Astrocyte (in vitro differentiated cells and primary cell): ENCODE measurements around the gene TRIB2. TPM values are rescaled to one million over a fixed set of nuclear protein-coding genes. Genes with fewer than 3 reads are reported as not detected.

Experiments used
- DNase-seq: peaks from one replicate; pipeline ENCODE4 v3.0.0-alpha.2; 2010; ENCODE audit warnings: low read depth
- FAIRE-seq: peaks from 2 replicates; lab custom pipeline; 2011; peaks lifted over from hg19 to GRCh38; lab: Jason Lieb, UNC
- H2AFZ ChIP-seq: 2 replicates; pipeline ENCODE4 v1.6.0; 2012; ENCODE audit warnings: low read depth, low read length, inconsistent platforms
- H3K27ac ChIP-seq: 2 replicates; pipeline ENCODE4 v1.5.1; 2011; ENCODE audit warnings: low read depth, low read length, inconsistent platforms
- H3K27me3 ChIP-seq: 2 replicates; pipeline ENCODE4 v1.6.0; 2011; ENCODE audit warnings: low read length, inconsistent platforms; ENCODE audit not compliant: insufficient read depth
- H3K36me3 ChIP-seq: 2 replicates; pipeline ENCODE4 v1.5.1; 2011; ENCODE audit warnings: low read length, inconsistent platforms; ENCODE audit not compliant: insufficient read depth
- H3K4me1 ChIP-seq: 2 replicates; pipeline ENCODE4 v1.5.1; 2011; ENCODE audit warnings: low read length, inconsistent platforms; ENCODE audit not compliant: insufficient read depth
- H3K4me2 ChIP-seq: 2 replicates; pipeline ENCODE4 v1.6.0; 2012; ENCODE audit warnings: low read length, inconsistent platforms
- H3K4me3 ChIP-seq: 2 replicates; pipeline ENCODE4 v1.5.1; 2011; ENCODE audit warnings: low read depth, mild to moderate bottlenecking, low read length, inconsistent platforms; ENCODE audit not compliant: insufficient read depth
- H3K79me2 ChIP-seq: 2 replicates; pipeline ENCODE4 v1.6.0; 2012; ENCODE audit warnings: mild to moderate bottlenecking, low read length, inconsistent platforms; ENCODE audit not compliant: insufficient read depth
- H3K9ac ChIP-seq: 2 replicates; pipeline ENCODE4 v1.6.0; 2012; ENCODE audit warnings: mild to moderate bottlenecking, low read length, inconsistent platforms
- H3K9me3 ChIP-seq: 2 replicates; pipeline ENCODE4 v1.5.1; 2012; ENCODE audit warnings: low read depth, mild to moderate bottlenecking, low read length, inconsistent platforms; ENCODE audit not compliant: insufficient read depth
- H4K20me1 ChIP-seq: 2 replicates; pipeline ENCODE4 v1.6.0; 2012; ENCODE audit warnings: low read length, inconsistent platforms; ENCODE audit not compliant: insufficient read depth
- H3K27ac Mint-ChIP-seq: one replicate; pipeline ENCODE4 v1.8.0; 2021; ENCODE audit warnings: mild to moderate bottlenecking, mixed read lengths; ENCODE audit not compliant: unreplicated experiment
- H3K27me3 Mint-ChIP-seq: one replicate; pipeline ENCODE4 v1.8.0; 2021; ENCODE audit warnings: low read depth, mixed read lengths; ENCODE audit not compliant: unreplicated experiment
- H3K36me3 Mint-ChIP-seq: one replicate; pipeline ENCODE4 v1.8.0; 2021; ENCODE audit warnings: low read depth, mixed read lengths; ENCODE audit not compliant: unreplicated experiment
- H3K4me1 Mint-ChIP-seq: one replicate; pipeline ENCODE4 v1.8.0; 2021; ENCODE audit warnings: low read depth, mixed read lengths; ENCODE audit not compliant: unreplicated experiment
- H3K4me3 Mint-ChIP-seq: one replicate; pipeline ENCODE4 v1.8.0; 2021; ENCODE audit warnings: mild to moderate bottlenecking, moderate library complexity, mixed read lengths; ENCODE audit not compliant: unreplicated experiment
- H3K9me3 Mint-ChIP-seq: one replicate; pipeline ENCODE4 v1.8.0; 2021; ENCODE audit warnings: mild to moderate bottlenecking, mixed read lengths; ENCODE audit not compliant: unreplicated experiment
- CTCF ChIP-seq: IDR thresholded peaks from 2 replicates; pipeline ENCODE4 v1.5.1; 2011; ENCODE audit warnings: low read depth, mild to moderate bottlenecking, inconsistent platforms, low read length, moderate library complexity; ENCODE audit not compliant: insufficient read depth
- EZH2 ChIP-seq: IDR thresholded peaks from 2 replicates; pipeline ENCODE4 v1.6.1; 2012; ENCODE audit warnings: mild to moderate bottlenecking, low read length, inconsistent platforms; ENCODE audit not compliant: insufficient read depth
- total RNA-seq: library from RNA; stranded (reverse); gene quantifications from 2 replicates; pipeline ENCODE4 v1.2.1, GENCODE V29; 2021

The TRIB2 gene
- total RNA-seq, 1 donor from 2014 or later: 22.6 TPM

- Histone ChIP-seq H3K4me3 (no peak overlapping the region), H3K79me2 (no peaks in the 10 kb centered on the region), H3K4me2 (peak overlapping the region; percentile 23), H3K4me1 (peaks cover 4% of the 10 kb centered on the region), H3K9ac (no peak overlapping the region), H3K27ac (no peak overlapping the region), H3K9me3 (no peaks in the 10 kb centered on the region), H4K20me1 (no peaks in the 10 kb centered on the region), H3K27me3 (no peaks in the 10 kb centered on the region), H2AFZ (peak overlapping the region; percentile 39), H3K36me3 (no peaks in the 10 kb centered on the region)
- TF ChIP-seq EZH2 (no peak), CTCF (no peak)
- DNase-seq (peak; percentile 72), FAIRE-seq (no peak)
- H3K4me3 Mint-ChIP-seq: no peak overlapping the region
- H3K9me3 Mint-ChIP-seq: peaks cover 4% of the 10 kb centered on the region
- H3K27me3 Mint-ChIP-seq: peaks cover 3% of the 10 kb centered on the region
- H3K36me3 Mint-ChIP-seq: no peaks in the 10 kb centered on the region
- H3K27ac Mint-ChIP-seq: no peak overlapping the region
- peaks cover 11% of the 10 kb centered on the region for H3K4me1 Mint-ChIP-seq
These were observed 41.4 kb upstream of the TRIB2 start for GRCh38 chr2:12675352-12675795.

- Mint-ChIP-seq H3K9me3 (peaks cover 4% of the 10 kb centered on the region), H3K4me3 (no peak overlapping the region), H3K27ac (no peak overlapping the region), H3K36me3 (no peaks in the 10 kb centered on the region), H3K4me1 (peaks cover 11% of the 10 kb centered on the region), H3K27me3 (peaks cover 3% of the 10 kb centered on the region)
- Histone ChIP-seq H3K4me2 (peak overlapping the region; percentile 23), H3K9me3 (no peaks in the 10 kb centered on the region), H4K20me1 (no peaks in the 10 kb centered on the region), H3K79me2 (no peaks in the 10 kb centered on the region), H3K9ac (no peak overlapping the region), H3K27ac (no peak overlapping the region), H3K4me3 (no peak overlapping the region), H3K27me3 (no peaks in the 10 kb centered on the region), H2AFZ (peak overlapping the region; percentile 39), H3K36me3 (no peaks in the 10 kb centered on the region), H3K4me1 (peaks cover 4% of the 10 kb centered on the region)
- FAIRE-seq (no peak), DNase-seq (peak; percentile 70)
- no peak for TF ChIP-seq EZH2
- no peak for TF ChIP-seq CTCF
These were observed 40.9 kb upstream of the TRIB2 start for GRCh38 chr2:12675801-12676200.

GRCh38 chr2:12676771-12677170, 40.0 kb upstream of the TRIB2 start:
- H3K9ac ChIP-seq: no peak overlapping the region
- Mint-ChIP-seq H3K27ac (no peak overlapping the region), H3K4me1 (peaks cover 7% of the 10 kb centered on the region), H3K36me3 (peaks cover 2% of the 10 kb centered on the region), H3K9me3 (peaks cover 4% of the 10 kb centered on the region), H3K27me3 (peaks cover 6% of the 10 kb centered on the region), H3K4me3 (no peak overlapping the region)
- no peak overlapping the region for H2AFZ ChIP-seq
- FAIRE-seq (no peak), DNase-seq (no peak)
- H3K79me2 ChIP-seq: no peaks in the 10 kb centered on the region
- H3K36me3 ChIP-seq: no peaks in the 10 kb centered on the region
- H4K20me1 ChIP-seq: no peaks in the 10 kb centered on the region
- no peak overlapping the region for H3K27ac ChIP-seq
- H3K27me3 ChIP-seq: no peaks in the 10 kb centered on the region
- peaks cover 4% of the 10 kb centered on the region for H3K4me1 ChIP-seq
- no peak for TF ChIP-seq EZH2
- no peak for TF ChIP-seq CTCF
- no peak overlapping the region for H3K4me2 ChIP-seq
- H3K9me3 ChIP-seq: no peaks in the 10 kb centered on the region
- H3K4me3 ChIP-seq: no peak overlapping the region
